DMS53 treated with DMSO at 0.1 percent for 48 hours (cell line): Measurements from ENCODE around the gene TMCC1.
"Not testable (repeated sequence)": the region's sequence is repeated elsewhere in the genome, so short reads cannot be mapped to it uniquely, and the experiment has no call there.

Experiments
- DNase-seq: peaks from one replicate; lab custom pipeline; 2025; ENCODE audit not compliant: unreplicated experiment; lab: John Stamatoyannopoulos, UW

The TMCC1 gene

DNA sequence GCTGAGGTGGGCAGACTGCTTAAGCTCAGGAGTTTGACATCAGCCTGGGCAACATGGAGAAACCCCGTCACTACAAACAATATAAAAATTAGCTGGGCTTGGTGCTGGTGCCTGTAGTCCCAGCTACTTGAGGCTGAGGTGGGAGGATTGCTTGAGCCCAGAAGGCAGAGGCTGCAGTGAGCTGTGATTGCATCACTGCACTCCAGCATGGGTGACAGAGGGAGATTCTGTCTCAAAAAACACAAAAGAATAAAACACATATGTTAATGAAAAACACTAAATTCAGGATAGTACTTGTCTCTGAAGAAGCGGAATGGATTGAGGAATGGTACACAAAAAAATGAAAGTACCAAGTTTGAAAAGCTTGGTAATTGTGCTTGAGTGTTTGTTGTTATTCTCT lies 159.1 kb downstream of the TMCC1 start:
- no peak for DNase-seq

DNA sequence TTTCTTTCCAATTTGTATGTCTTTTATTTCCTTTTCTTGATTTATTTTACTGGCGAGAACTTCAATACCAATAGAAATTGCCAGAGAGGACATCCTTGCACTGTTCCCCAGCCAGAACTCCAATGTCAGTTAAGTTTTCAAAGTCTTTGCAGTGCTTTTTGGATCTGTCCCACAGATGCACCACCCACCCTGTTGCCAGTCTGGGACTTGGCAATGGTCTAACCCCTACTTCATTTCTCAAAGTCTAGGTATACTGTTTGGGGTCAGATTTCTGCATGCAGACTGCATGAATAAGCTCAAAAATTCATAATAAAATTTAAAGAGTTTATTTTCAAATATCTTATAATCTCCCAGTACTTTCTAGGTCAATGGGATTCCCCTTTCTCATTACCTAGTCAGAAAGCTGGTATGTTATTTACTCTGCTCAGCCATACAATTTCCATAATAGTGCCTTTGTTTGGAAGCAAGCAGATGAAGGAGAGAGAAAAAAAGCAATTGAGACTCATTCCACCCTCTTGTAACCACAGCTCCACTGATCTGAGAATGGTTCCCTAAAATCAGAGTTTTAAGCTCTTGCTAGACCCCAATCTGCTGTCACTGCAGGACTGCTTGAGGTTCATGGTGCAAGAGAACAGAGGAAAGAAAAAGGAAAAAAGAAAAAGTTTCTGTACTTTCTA lies 161.2 kb downstream of the TMCC1 start:
- no peak for DNase-seq

DNA sequence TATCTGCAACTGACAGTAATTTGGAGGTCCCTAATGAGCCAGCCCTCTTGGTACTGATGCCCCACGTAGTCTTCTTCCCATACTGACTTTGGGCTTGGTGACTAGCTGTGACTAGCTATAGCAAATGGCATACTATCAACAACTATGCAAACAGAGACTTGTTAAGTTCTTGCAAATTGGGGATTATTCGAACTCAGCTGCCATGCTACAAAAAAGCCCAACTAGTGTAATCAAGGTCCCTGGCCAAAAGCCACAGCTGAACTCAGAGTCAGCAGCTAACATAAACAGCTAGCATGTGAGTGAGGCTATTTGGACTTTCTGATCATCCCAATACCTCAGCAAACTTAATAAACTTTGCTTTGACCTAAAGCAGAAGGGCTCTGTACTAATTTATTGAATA lies 165.8 kb downstream of the TMCC1 start:
- no peak for DNase-seq

DNA sequence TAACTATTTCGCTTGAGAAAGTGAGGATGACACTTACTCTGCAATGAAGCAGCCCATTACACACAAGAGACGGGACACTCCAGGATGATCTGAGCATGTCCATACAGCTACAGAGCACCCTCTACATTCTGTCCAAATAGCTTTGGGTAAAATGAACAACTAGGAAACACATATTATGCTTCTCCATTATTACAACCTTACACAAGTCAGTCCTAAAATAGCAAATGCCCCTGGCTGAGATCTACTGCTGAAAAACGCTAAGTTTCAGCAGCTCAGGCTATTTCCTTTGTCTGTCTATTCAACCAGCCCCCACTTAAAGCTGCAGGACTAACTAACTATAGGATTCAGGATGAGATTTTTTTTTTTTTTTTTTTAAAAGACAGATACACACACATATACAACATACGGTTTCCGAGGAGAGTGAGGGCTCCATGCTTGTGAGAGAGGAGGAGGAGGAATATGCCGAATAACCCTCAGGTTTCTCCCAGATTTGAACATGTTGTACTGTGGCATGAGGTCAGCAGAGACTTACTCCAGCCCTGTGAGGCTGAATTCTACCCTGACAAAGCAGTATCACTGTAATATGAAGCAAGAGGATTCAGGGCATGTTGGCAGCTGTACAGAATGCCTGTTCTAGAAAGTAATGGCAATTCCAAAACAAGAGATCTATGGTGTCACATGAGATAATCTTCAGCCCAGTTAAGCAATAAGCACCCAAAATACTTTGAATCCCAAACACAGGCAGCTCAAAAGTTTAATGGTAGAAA lies 169.8 kb downstream of the TMCC1 start:
- no peak for DNase-seq

DNA sequence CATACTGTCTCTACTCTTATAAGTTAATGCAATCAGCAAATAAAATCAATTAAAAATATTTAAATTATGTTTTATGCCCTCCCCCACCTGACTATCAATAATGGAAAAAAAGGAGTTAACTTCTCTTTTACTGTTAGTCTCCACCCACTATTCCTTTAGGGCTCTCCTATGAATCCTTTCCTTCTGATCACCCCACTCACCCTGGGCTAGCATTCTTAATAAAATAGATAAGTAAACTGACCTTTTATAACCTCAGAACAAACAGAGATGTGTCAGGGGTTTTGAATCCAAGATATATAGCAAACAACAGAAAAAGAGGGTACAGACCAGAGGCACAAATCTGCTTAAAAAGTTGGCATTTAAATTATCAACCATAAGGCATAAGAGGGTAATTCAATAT lies 171.0 kb downstream of the TMCC1 start:
- no peak for DNase-seq

DNA sequence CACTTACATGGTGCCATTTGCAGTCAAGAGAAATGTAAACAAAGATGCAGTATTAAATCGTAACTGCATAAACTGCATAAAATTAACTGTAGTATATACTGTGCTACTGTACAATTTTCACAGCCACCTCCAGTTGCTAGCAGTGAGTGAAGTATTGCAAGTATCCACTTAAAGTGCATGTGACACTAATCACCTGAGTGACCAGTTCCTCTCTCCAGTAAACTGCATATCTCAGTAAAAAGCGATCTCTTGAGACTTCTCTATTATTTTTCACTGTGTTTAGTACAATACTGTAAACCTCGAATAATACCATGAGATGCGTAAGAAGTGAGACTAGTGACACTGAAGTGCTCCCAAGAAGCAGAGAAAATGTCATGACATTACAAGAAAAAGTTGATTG lies 175.3 kb downstream of the TMCC1 start:
- DNase-seq: no peak

DNA sequence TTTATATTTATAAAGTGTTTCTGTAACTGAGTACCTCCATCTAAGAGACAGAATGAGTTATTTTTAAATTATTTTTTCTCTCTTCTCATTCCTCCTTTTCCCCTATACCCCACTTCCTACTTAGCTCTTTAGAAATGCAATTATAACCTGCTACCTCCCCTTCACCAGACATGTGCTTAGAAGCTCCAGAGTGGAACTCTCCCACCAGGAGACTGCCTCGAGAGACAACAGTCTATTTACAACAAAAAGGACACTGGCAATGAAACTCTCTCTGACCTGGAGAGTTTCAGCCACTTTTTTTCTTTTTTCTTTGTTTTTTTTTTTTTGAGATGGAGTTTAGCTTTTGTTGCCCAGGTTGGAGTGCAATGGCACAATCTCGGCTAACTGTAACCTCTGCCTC lies 177.7 kb downstream of the TMCC1 start:
- no peak for DNase-seq

DNA sequence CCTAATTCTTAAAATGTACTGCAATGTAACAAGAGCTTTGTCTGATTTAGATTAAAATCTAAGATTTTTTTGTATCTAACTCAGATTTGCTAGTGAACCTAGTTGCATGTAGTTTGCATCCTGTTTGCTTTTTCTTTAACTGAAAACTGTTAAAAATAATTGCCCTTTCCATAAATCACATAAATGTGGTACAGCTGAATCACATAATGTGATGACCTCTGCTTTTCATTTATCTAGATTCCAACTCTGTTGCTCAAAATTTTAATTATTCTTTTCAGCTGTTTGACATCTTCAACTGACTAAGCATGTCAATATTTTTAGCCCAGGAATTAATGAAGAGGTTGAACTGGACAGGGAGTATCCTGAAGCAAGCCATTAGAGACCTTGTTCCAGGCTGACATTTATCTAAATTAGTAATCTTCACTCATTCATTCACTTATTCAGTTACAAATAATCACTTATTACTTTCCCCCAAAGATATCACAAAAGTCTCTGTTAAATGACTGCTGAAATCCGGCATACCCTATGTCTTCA lies 185.1 kb downstream of the TMCC1 start:
- DNase-seq: no peak

DNA sequence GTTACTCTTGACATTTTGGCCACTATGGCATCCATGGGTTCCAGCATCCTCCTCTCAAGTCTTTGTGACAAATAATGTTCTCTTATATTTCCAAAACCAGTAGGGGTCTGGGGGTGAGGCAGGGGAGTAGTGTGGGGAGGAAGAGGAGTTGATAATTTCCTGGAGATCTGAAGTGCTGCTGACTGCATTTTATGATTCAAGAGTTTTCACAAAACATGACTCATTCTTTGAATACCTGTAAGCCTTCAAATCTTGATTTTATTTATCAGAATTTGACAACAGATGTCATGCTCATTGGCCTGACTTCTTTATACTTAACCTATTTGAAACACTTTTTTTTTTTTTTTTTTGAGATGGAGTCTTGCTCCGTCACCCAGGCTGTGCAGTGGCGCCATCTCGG lies 188.2 kb downstream of the TMCC1 start:
- DNase-seq: no peak

DNA sequence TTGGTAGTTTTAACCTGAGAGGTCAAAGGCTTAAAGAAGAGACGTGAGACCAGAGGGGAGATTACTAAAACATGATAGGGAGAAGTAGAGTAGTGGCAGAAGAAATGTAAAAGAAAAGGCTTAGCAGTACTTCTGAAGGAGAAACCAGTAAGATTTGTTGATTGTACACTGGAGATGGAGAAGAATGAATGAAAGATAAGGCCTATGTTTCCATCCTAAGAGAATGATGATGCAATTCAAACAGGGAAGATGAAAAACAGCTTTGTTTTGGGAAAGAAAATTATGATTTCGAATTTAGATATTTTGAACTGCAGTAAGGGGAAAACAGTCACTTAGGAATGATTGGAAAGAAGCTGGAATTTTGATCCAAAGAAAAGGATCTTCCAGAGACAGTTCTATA lies 189.6 kb downstream of the TMCC1 start:
- no peak for DNase-seq

DNA sequence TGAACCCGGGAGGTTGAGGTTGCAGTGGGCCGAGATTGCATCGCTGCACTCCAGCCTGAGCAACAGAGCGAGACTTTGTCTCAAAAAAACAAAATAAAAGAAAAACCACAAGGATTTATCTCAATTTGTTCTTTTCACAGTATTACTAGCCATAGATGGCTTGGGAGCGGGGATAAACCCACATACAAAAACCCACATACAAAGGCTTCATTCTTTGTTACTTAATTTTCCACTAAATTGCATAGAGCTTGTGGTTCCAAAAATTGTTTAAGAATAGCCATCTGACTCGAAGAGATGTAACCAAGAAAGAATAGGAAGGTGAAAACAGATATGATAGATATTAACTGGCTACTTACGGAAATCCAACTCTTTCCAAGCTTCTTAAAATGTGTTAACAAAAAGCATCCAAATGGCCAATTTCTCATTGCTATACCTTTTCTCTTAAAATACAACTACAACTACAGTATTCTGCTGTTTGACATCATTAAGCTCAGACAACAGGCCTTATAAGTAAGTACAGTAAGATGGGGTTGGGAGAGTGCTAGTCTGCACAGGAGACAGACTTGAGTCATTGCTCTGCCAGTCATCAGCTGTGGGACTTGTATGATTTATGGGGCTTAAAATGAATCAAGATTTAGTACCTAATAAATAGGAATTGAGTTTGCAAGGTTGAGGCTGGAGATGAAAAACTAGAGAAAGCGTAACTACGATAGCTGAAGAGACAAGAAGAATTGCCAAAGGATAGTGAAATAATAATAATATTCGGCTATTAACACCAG lies 190.4 kb downstream of the TMCC1 start:
- no peak for DNase-seq

DNA sequence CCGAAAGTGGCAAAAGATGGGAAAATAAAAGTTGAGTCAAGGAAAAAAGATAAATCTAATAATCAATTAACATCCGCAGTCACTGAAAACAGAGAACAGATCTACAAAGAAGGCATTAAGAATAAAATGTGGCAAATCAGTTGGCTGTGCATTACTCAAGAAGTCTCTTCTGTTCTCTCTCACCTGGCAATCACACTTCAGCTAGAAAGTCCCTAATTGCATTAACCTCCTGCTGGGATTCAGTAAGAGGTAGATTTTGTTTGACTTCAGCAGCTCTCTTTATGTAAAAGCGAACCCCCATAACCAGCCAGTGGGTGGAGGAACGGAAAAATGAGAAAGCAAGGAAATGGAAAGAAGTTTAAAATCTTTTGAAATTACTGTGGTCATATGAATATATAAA lies 192.3 kb downstream of the TMCC1 start:
- no peak for DNase-seq

DNA sequence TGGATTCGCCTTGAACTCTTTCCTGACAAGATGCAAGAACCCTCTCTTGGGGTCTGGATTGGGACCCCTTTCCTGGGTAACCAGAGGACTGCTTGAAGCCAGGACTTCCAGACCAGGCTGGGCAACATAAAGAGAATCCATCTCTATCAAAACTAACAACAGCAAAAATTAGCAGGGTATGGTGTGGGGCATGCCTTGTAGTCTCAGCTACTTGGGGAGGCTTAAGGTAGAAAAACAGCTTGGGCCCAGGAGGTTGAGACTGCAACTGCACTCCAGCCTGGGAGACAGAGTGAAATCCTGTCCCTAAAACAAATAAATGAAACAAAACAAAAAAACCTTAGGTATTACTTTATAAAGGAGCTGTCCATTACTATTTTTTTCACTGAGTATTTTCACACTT lies 193.9 kb downstream of the TMCC1 start:
- no peak for DNase-seq

DNA sequence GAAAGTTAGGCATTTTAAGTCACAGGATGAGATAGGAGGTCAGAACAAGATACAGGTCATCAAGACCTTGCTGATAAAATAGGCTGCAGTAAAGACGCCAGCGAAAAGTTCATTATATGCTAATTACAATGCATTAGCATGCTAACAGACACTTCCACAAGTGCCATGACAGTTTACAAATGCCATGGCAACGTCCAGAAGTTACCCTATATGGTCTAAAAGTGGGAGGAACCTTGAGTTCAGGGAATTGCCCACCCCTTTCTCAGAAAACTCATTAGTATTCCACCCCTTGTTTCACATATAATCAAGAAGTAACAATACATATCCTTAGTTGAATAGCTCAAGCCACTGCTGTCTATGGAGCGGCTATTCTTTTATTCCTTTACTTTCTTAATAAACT lies 194.3 kb downstream of the TMCC1 start:
- DNase-seq: no peak

DNA sequence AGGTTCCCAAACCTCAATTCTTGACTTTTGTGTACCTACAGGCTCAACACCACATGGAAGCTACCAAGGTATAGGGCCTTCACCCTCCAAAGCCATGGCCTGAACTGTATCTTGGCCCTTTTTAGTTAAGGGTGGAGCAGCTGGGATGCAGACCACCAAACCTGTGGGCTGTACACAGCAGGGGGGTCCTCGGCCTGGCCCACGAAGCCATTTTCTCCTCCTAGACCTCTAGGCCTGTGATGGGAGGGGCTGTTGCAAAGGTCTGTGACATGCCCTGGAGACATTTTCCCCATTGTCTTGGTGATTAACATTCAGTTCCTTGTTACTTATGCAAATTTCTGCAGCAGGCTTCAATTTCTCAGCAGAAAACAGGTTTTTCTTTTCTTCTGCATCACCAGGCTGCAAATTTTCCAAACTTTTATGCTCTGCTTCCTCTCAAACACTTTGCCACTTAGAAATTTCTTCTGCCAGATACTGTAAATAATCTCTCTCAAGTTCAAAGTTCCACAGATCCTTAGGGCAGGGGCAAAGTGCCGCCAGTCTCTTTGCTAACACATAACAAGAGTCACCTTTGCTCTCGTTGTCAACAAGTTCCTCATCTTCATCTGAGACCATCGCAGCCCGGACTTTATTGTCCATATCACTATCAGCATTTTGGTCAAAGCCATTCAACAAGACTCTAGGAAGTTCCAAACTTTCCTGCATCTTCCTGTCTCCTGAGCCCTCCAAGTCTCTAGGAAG lies 196.1 kb downstream of the TMCC1 start:
- DNase-seq: no peak

DNA sequence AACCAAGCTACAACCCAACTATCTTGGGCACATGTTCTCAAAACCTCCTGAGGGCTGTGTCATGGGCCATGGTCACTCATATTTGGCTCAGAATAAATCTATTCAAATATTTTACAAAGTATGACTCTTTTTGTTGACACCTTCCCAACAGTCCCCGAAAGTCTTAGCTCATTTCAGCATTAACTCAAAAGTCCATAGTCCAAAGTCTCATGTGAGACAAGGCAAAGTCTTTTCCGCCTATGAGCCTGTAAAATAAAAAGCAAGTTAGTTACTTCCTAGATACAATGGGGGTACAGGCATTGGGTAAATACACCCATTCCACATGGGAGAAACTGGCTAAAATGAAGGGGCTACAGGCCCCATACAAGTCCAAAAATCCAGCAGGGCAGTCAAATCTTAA lies 197.1 kb downstream of the TMCC1 start:
- not testable (repeated sequence) for DNase-seq

DNA sequence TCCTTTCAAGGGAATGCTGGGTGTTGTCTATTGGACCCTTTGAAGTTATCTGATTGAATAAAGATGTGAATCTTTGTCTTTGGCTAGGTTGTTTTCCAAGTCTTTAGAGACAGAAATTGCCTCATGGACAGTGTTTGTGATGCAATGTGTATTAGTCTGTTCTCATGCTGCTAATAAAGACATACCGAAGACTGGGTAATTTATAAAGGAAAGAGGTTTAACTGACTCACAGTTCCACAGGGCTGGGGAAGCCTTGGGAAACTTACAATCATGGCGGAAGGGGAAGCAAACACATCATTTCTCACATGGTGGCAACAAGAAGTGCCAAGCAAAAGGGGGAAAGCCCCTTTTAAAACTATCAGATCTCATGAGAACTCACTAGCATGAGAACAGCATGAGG lies 198.3 kb downstream of the TMCC1 start:
- no peak for DNase-seq

DNA sequence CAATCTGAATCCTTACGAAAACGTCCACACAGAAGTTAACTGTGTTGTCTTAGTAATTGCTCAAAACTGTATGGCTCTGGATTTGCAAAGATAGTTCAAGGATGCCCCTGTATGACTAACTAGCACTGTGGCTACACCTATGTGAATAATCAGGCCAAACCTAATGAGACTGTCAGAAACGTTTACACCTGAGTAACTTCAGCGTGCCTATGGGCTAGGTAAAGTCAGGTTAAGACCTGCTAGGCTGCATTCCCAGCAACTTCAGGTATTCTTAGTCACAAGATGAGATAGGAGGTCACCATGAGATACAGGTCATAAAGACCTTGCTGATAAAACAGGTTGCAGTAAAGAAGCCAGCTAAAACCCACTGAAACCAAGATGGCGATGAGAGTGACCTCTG lies 199.3 kb downstream of the TMCC1 start:
- DNase-seq: no peak

DNA sequence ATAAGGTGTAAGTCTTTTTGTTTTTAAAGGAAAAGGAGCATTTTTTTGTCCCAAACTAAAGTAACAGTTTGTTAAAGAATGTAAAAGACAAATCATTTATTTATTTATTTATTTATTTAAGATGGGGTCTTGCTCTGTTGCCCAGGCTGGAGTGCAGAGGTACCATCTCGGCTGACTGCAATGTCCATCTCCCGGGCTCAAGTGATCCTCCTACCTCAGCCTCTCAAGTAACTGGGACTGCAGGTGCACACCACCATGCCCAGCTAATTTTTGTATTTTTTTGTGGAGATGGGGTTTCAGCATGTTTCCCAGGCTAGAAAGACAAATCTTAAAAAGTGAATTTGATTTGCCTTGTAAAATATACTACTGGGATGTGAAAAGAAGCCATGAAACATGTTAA lies 200.8 kb downstream of the TMCC1 start:
- no peak for DNase-seq

DNA sequence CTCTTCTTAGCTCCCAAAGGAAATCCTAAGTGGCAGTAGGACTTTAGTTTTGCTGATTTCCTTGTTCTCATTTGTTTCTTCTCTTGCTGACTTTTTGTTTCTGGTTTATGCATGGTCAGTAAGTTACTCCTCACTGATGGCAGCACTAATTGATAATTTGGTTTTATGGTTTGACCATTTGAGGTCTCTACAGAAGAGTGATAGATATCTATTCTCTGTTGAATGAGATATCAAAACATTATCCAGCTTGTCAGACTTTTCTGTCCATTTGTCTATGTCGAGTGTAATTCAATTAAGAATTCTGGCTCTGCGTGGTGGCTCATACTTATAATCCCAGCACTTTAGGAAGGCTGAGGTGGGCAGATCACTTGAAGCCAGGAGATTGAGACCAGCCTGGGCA lies 202.5 kb downstream of the TMCC1 start:
- DNase-seq: no peak

DNA sequence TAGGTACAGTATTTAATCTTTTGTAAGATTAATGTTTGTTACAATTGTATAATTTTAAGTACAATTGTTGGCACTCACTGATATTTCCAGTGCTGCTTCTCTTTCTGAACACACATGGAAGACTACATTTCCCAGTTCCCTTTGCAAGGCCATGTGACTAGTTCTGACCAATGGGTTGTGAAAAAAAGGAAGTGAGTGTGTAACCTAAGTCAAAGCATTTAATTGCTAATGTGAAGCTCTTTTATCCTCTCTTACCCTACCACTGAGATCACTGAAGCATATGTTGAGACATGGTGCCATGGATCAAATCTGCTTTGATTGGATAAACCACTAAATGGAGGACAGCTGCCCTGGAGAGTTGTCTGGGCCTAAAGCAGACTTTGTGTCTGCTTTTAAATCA lies 203.1 kb downstream of the TMCC1 start:
- DNase-seq: peak; percentile 40
